Endodermal cell (in vitro differentiated cells): ENCODE data around the gene FAM151A. TPM values are rescaled to one million over a fixed set of nuclear protein-coding genes. Genes with fewer than 3 reads are reported as not detected.

Experiments used
- DNase-seq: peaks from one replicate; pipeline ENCODE4 v3.0.0-alpha.2; 2017
- H3K27ac ChIP-seq: 2 replicates; pipeline ENCODE4 v1.5.1; 2013; ENCODE audit warnings: mild to moderate bottlenecking, low read depth, low read length, moderate library complexity
- H3K27me3 ChIP-seq: 2 replicates; pipeline ENCODE4 v1.6.1; 2013; ENCODE audit warnings: mild to moderate bottlenecking, low read length, moderate library complexity; ENCODE audit not compliant: insufficient read depth, control insufficient read depth, poor library complexity, severe bottlenecking
- H3K36me3 ChIP-seq: 2 replicates; pipeline ENCODE4 v1.7.0; 2013; ENCODE audit warnings: mild to moderate bottlenecking, low read length, moderate library complexity; ENCODE audit not compliant: control insufficient read depth, insufficient read depth
- H3K4me1 ChIP-seq: one replicate; pipeline ENCODE4 v1.7.0; 2013; ENCODE audit warnings: low read length; ENCODE audit not compliant: control insufficient read depth, insufficient read depth
- H3K4me3 ChIP-seq: 2 replicates; pipeline ENCODE4 v1.5.1; 2013; ENCODE audit warnings: mild to moderate bottlenecking, low read length, moderate library complexity
- H3K9ac ChIP-seq: 2 replicates; pipeline ENCODE4 v1.6.1; 2013; ENCODE audit warnings: mild to moderate bottlenecking, low read length, moderate library complexity; ENCODE audit not compliant: poor library complexity, severe bottlenecking; ENCODE audit errors: extremely low read depth
- H3K9me3 ChIP-seq: 2 replicates; pipeline ENCODE4 v1.6.1; 2013; ENCODE audit warnings: mild to moderate bottlenecking, low read length, moderate library complexity; ENCODE audit not compliant: control insufficient read depth
- H3K27ac Mint-ChIP-seq: 2 replicates; pipeline ENCODE4 v1.8.0; 2020; ENCODE audit warnings: mixed read lengths
- H3K27me3 Mint-ChIP-seq: 2 replicates; pipeline ENCODE4 v1.8.0; 2021; ENCODE audit warnings: mild to moderate bottlenecking, mixed read lengths; ENCODE audit not compliant: insufficient read depth
- H3K36me3 Mint-ChIP-seq: 2 replicates; pipeline ENCODE4 v1.8.0; 2020; ENCODE audit warnings: low read depth, mixed read lengths
- H3K4me1 Mint-ChIP-seq: 2 replicates; pipeline ENCODE4 v1.8.0; 2020; ENCODE audit warnings: mixed read lengths
- H3K4me3 Mint-ChIP-seq: 2 replicates; pipeline ENCODE4 v1.8.0; 2020; ENCODE audit warnings: mild to moderate bottlenecking, moderate library complexity, mixed read lengths
- H3K9me3 Mint-ChIP-seq: 2 replicates; pipeline ENCODE4 v1.8.0; 2020; ENCODE audit warnings: mild to moderate bottlenecking, mixed read lengths
- WGBS, 2 experiments: methylation state at CpG; one replicate each; pipeline versions ENCODE4 v1.1.5 to v1.1.7; 2013; ENCODE audit warnings: missing lambda C conversion rate in 2 of 2, mixed read lengths in 1 of 2; ENCODE audit not compliant: insufficient coverage in 1 of 2, insufficient read length in 1 of 2; 5-methylcytosine and 5-hydroxymethylcytosine counted together
- total RNA-seq, 2 donors: library from RNA; stranded (reverse); fragmentation: NEBNext Ultra II Directional in 1 of 2; extraction: Animal tissue kit (Norgen Biotek cat#: 25700) in 1 of 2; gene quantifications; 2 replicates in 1 of 2; 3 replicates in 1 of 2; pipeline ENCODE4 v1.2.1, GENCODE V29; 2021
- TF ChIP-seq, protein P1 (sequence below): fragments of 200-600 bp; sonication (generic); conservative IDR thresholded peaks from 2 replicates; pipeline ENCODE4 v1.5.0; 2021; ENCODE audit warnings: antibody characterized with exemption, mild to moderate bottlenecking

Gene FAM151A
- total RNA-seq, 2 donors from 2014 or later, result not detected

DNA sequence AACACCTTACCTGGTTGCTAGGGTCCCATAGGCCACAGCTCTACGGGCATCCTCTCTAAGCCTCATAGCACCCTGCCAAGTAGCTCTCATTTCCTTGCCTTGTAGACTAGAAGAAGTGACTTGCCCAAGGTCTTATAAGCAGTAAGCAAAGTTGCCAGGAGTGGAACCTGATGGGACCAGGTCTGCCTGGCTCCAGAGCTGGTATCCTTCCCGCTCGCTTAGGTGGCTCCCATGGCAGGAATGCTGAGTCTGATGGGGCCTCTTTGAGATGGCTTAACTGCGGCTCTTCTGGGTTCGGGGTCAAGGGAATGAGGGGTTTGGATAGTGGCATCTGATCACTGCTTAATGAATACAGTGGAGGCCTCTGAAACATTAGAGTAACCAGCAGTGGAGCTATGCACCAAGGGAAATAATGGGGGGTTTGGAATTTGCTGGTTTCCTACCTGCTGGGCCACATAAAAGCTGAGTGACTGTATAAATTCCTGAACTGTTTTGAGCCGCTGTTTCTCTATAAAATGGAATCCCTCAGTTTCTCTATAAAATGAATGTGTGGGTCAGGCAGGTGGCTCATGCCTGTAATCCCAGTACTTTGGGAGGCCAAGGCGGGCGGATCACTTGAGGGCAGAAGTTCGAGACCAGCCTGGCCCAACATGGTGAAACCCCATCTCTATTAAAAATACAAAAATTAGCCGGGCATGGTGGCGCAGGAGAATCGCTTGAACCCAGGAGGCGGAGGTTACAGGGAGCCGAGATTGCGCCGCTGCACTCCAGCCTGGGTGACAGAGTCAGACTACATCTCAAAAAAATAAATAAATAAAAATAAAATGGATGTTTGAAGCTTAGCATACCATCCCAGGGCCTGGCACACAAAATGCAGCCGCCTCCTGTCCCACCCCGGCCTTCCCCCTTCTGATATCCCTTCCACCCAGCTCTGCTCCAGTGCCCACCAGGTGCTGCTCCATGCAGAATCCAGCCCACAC is 12.4 kb downstream of the FAM151A start:
- H3K4me1 ChIP-seq, result no peaks in the 10 kb centered on the region
- no peaks in the 10 kb centered on the region for H3K27me3 ChIP-seq
- no peaks in the 10 kb centered on the region for H3K36me3 ChIP-seq
- TF ChIP-seq, protein P1, sequence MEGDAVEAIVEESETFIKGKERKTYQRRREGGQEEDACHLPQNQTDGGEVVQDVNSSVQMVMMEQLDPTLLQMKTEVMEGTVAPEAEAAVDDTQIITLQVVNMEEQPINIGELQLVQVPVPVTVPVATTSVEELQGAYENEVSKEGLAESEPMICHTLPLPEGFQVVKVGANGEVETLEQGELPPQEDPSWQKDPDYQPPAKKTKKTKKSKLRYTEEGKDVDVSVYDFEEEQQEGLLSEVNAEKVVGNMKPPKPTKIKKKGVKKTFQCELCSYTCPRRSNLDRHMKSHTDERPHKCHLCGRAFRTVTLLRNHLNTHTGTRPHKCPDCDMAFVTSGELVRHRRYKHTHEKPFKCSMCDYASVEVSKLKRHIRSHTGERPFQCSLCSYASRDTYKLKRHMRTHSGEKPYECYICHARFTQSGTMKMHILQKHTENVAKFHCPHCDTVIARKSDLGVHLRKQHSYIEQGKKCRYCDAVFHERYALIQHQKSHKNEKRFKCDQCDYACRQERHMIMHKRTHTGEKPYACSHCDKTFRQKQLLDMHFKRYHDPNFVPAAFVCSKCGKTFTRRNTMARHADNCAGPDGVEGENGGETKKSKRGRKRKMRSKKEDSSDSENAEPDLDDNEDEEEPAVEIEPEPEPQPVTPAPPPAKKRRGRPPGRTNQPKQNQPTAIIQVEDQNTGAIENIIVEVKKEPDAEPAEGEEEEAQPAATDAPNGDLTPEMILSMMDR, result no peak
- peak overlapping the region; percentile 32 for H3K27ac ChIP-seq
- no peak overlapping the region for H3K27ac Mint-ChIP-seq
- 93 to 100% methylated on average over 4 to 18 of the region's 18 CpGs for WGBS, 2 experiments
- H3K9ac ChIP-seq, result no peak overlapping the region
- H3K4me3 ChIP-seq, result no peak overlapping the region
- H3K9me3 Mint-ChIP-seq, result no peaks in the 10 kb centered on the region
- DNase-seq, result no peak
- H3K27me3 Mint-ChIP-seq, result no peaks in the 10 kb centered on the region
- H3K4me1 Mint-ChIP-seq, result peaks cover 6% of the 10 kb centered on the region
- no peaks in the 10 kb centered on the region for H3K36me3 Mint-ChIP-seq
- H3K9me3 ChIP-seq, result no peaks in the 10 kb centered on the region
- no peak overlapping the region for H3K4me3 Mint-ChIP-seq

DNA sequence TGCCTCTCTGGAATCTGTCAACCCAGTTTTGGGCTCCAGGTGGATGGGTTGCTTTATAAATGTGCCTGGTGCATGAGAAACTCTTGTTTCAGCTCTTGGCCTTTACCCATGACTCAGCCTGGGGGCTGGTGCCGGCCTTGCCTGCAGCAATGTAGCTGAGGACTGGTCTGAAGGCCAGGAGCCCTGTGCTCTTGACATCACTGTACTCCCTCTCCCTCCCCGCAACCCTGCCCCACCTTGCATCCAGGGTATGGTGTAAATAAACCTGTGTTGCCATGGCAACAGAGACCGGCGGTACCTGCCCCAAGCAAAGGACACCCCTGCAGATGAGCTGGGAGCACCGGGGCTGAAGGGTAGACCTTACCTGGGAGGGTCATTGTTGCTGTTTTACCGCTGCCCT is 13.3 kb downstream of the FAM151A start:
- H3K4me3 ChIP-seq, result no peak overlapping the region
- TF ChIP-seq, protein P1, result no peak
- no peaks in the 10 kb centered on the region for H3K27me3 Mint-ChIP-seq
- no peaks in the 10 kb centered on the region for H3K27me3 ChIP-seq
- H3K27ac ChIP-seq, result no peak overlapping the region
- peaks cover 1% of the 10 kb centered on the region for H3K4me1 Mint-ChIP-seq
- peak; percentile 63 for DNase-seq
- H3K9me3 Mint-ChIP-seq, result no peaks in the 10 kb centered on the region
- no peaks in the 10 kb centered on the region for H3K4me1 ChIP-seq
- H3K36me3 Mint-ChIP-seq, result no peaks in the 10 kb centered on the region
- H3K27ac Mint-ChIP-seq, result no peak overlapping the region
- no peaks in the 10 kb centered on the region for H3K9me3 ChIP-seq
- no peak overlapping the region for H3K4me3 Mint-ChIP-seq
- no peaks in the 10 kb centered on the region for H3K36me3 ChIP-seq
- H3K9ac ChIP-seq, result no peak overlapping the region
- 82 to 90% methylated on average over 2 to 6 of the region's 6 CpGs for WGBS, 2 experiments

DNA sequence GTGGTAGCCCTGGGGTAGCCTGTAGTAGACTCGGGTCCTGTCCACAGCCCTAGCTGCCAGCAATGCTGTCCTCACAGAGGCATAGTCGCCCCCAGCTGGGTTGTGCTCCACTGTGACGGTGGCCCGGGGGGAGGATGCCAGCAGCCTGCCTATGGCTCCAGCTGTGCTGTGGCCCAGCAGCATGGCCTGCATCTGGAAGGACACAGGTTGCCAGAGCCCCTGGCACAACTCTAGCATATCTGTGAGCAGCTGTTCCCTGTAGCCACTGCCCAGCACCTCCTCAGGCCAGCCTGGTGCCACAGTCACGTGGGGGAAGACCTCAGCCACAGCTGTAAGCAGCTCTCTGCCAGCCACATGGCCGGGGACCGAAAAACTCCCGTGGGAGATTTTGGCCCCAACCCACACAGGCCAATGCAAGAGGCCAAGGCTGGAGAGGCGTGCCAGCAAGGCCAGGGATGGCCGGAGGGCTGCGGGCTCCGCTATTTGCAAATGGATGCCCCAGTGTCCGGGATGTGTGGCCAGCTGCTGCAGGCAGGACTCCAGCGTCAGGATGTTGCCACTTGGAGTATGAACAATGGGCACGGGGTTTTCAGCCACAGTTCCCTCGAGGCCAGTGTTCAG is 13.9 kb downstream of the FAM151A start:
- Histone ChIP-seq H3K4me1 (no peaks in the 10 kb centered on the region), H3K27me3 (no peaks in the 10 kb centered on the region), H3K27ac (no peak overlapping the region), H3K9me3 (no peaks in the 10 kb centered on the region), H3K36me3 (no peaks in the 10 kb centered on the region), H3K4me3 (no peak overlapping the region), H3K9ac (no peak overlapping the region)
- Mint-ChIP-seq H3K27ac (no peak overlapping the region), H3K4me1 (no peaks in the 10 kb centered on the region), H3K4me3 (no peak overlapping the region), H3K36me3 (no peaks in the 10 kb centered on the region), H3K27me3 (no peaks in the 10 kb centered on the region), H3K9me3 (no peaks in the 10 kb centered on the region)
- DNase-seq, result no peak
- TF ChIP-seq, protein P1, result no peak
- 80 to 90% methylated on average over 8 to 16 of the region's 16 CpGs for WGBS, 2 experiments
